HepG2 (cell line): ENCODE data around the gene HEXD. TPM values are rescaled to one million over a fixed set of nuclear protein-coding genes. Genes with fewer than 3 reads are reported as not detected.

Source experiments
- ATAC-seq: fragments of 200-7000 bp; cut with Tn5 transposase; 3 replicates; pipeline ENCODE4 v1.9.1; 2020; ENCODE audit warnings: mild to moderate bottlenecking, moderate library complexity
- BruUV-seq: library from RNA; stranded (reverse); fragments of 400-500 nt; replicated peaks from 2 replicates; lab custom pipeline; 2021; lab: Mats Ljungman, UMichigan
- CTCF ChIA-PET: fragments of 300-600 bp; formaldehyde crosslinking; extraction: SDS; loops from one replicate; lab custom pipeline; 2021; ENCODE audit warnings: low total read pairs, inconsistent platforms, low intra/inter-chr PET ratio; lab: Yijun Ruan, JAX
- POLR2A ChIA-PET: fragments of 350-600 bp; sonication (Branson Sonifier 250); formaldehyde crosslinking; loops from one replicate; lab custom pipeline; 2020; ENCODE audit warnings: antibody characterized with exemption, inconsistent platforms; lab: Yijun Ruan, JAX
- DNase-seq: peaks from one replicate; pipeline ENCODE4 v3.0.0-alpha.2; 2015; ENCODE audit warnings: low spot score
- FAIRE-seq: peaks from 3 replicates; lab custom pipeline; 2011; peaks lifted over from hg19 to GRCh38; lab: Jason Lieb, UNC
- H2AFZ ChIP-seq: one replicate; pipeline ENCODE4 v1.6.1; 2011; ENCODE audit warnings: low read length, inconsistent platforms
- H3K27ac ChIP-seq: fragments of 300-600 bp; 3 replicates; pipeline ENCODE4 v1.8.0; 2011; ENCODE audit warnings: mixed run types, mild to moderate bottlenecking, mixed read lengths, low read length, inconsistent platforms; ENCODE audit not compliant: insufficient read depth; ENCODE audit errors: extremely low read length
- H3K27me3 ChIP-seq, 2 experiments: fragments of 200-600 bp in 1 of 2; 2 replicates in 1 of 2; 3 replicates in 1 of 2; pipeline versions ENCODE4 v1.6.0 to v1.8.0; 2011; ENCODE audit warnings: low read length in 2 of 2, mild to moderate bottlenecking in 2 of 2, moderate library complexity in 2 of 2, inconsistent platforms in 1 of 2; ENCODE audit not compliant: insufficient read depth in 2 of 2, control insufficient read depth in 1 of 2
- H3K36me3 ChIP-seq, 2 experiments: fragments of 200-600 bp in 1 of 2; replicated peaks in 1 of 2; 2 replicates in 1 of 2; 3 replicates in 1 of 2; pipeline versions ENCODE4 v1.5.1 to v1.8.0; 2011; ENCODE audit warnings: low read length in 2 of 2, inconsistent platforms in 1 of 2; ENCODE audit not compliant: insufficient read depth in 2 of 2, control insufficient read depth in 1 of 2
- H3K4me1 ChIP-seq: 2 replicates; pipeline ENCODE4 v1.5.1; 2012; ENCODE audit warnings: low read length, inconsistent platforms; ENCODE audit not compliant: insufficient read depth
- H3K4me2 ChIP-seq: 2 replicates; pipeline ENCODE4 v1.6.0; 2011; ENCODE audit warnings: low read depth, low read length, inconsistent platforms
- H3K4me3 ChIP-seq, 3 experiments: fragments of 200-600 bp in 1 of 3; sonication (generic), shearing (Covaris generic) in 1 of 3; replicated peaks in 1 of 3; 2 replicates each; pipeline ENCODE4 v1.5.1; 2011 to 2016; ENCODE audit warnings: low read length in 3 of 3, inconsistent platforms in 2 of 3, low read depth in 2 of 3, mild to moderate bottlenecking in 2 of 3, control low read depth in 1 of 3, mixed read lengths in 1 of 3; ENCODE audit not compliant: insufficient read depth in 1 of 3
- H3K79me2 ChIP-seq: one replicate; pipeline ENCODE4 v1.6.1; 2011; ENCODE audit warnings: low read length, inconsistent platforms; ENCODE audit not compliant: insufficient read depth
- H3K9ac ChIP-seq: 2 replicates; pipeline ENCODE4 v1.6.0; 2011; ENCODE audit warnings: mild to moderate bottlenecking, low read depth, low read length, inconsistent platforms; ENCODE audit not compliant: insufficient read depth
- H3K9me3 ChIP-seq: 2 replicates; pipeline ENCODE4 v1.5.1; 2012; ENCODE audit warnings: mild to moderate bottlenecking, low read length
- H4K20me1 ChIP-seq: 2 replicates; pipeline ENCODE4 v1.6.0; 2011; ENCODE audit warnings: inconsistent platforms, mild to moderate bottlenecking, low read length, moderate library complexity; ENCODE audit not compliant: insufficient read depth
- AGO1 ChIP-seq: fragments of 200-400 bp; formaldehyde crosslinking; IDR thresholded peaks from 2 replicates; pipeline ENCODE4 v1.6.1; 2017; ENCODE audit warnings: mild to moderate bottlenecking, low read depth, low read length, moderate library complexity; ENCODE audit not compliant: poor library complexity, severe bottlenecking
- ARNT2 ChIP-seq: sonication (generic); formaldehyde crosslinking; IDR thresholded peaks from 2 replicates; pipeline ENCODE4 v1.8.0; 2022; ENCODE audit warnings: mild to moderate bottlenecking, low read depth, missing genetic modification reagents, moderate library complexity
- DNMT1 ChIP-seq: sonication (generic); formaldehyde crosslinking; IDR thresholded peaks from 2 replicates; pipeline ENCODE4 v1.5.1; 2020; ENCODE audit warnings: mild to moderate bottlenecking, missing genetic modification reagents
- GABPB1 ChIP-seq: IDR thresholded peaks from 2 replicates; pipeline ENCODE4 v1.6.1; 2016; ENCODE audit warnings: mild to moderate bottlenecking, missing genetic modification reagents, moderate library complexity, missing compliant biosample characterization
- HOXA3 ChIP-seq: sonication (generic); formaldehyde crosslinking; IDR thresholded peaks from 2 replicates; pipeline ENCODE4 v1.5.0; 2020; ENCODE audit warnings: missing genetic modification reagents
- MYC ChIP-seq: sonication (generic); formaldehyde crosslinking; IDR thresholded peaks from 2 replicates; pipeline ENCODE4 v1.9.0; 2021; ENCODE audit warnings: missing genetic modification reagents, borderline replicate concordance
- RBM39 ChIP-seq: fragments of 200-400 bp; formaldehyde crosslinking; IDR thresholded peaks from one replicate; pipeline ENCODE4 v1.6.1; 2018; ENCODE audit warnings: antibody characterized with exemption, mild to moderate bottlenecking, low read depth, low read length; ENCODE audit not compliant: poor library complexity, severe bottlenecking
- U2AF2 ChIP-seq: fragments of 200-400 bp; formaldehyde crosslinking; IDR thresholded peaks from 2 replicates; pipeline ENCODE4 v1.6.1; 2017; ENCODE audit warnings: low read depth, mild to moderate bottlenecking, low read length
- ZNF768 ChIP-seq: sonication (generic); formaldehyde crosslinking; IDR thresholded peaks from 2 replicates; pipeline ENCODE4 v1.4.0; 2020; ENCODE audit warnings: missing genetic modification reagents
- ZNF777 ChIP-seq: sonication (generic); formaldehyde crosslinking; IDR thresholded peaks from 2 replicates; pipeline ENCODE4 v1.4.0; 2020; ENCODE audit warnings: missing genetic modification reagents
- WGBS: methylation state at CpG from one replicate; pipeline ENCODE4 v1.1.6; 2017; ENCODE audit warnings: low lambda C conversion rate; 5-methylcytosine and 5-hydroxymethylcytosine counted together
- in situ Hi-C: cut with HindIII; loops from 2 replicates; pipeline ENCODE4 v1.10.0; 2017; ENCODE audit warnings: low pct_unique_long_range_greater_than_20kb; ENCODE audit not compliant: extremely low pct_ligation_motif_present
- intact Hi-C: fragments of 100-400 bp; cut with micrococcal nuclease; formaldehyde crosslinking; loops from one replicate; pipeline ENCODE4 v1.10.0; 2022; ENCODE audit not compliant: unreplicated experiment
- polyA plus RNA-seq, 8 experiments: library from polyadenylated mRNA; depleted of rRNA in 3 of 8; stranded (reverse) in 7 of 8; unstranded in 1 of 8; fragments of >200 nt; fragmentation: Illumina TruSeq in 4 of 8; extraction: Trizol in 4 of 8; gene quantifications; 2 replicates each; pipeline versions ENCODE4 v1.2.1 to v1.2.3, GENCODE V29; 2011 to 2016; ENCODE audit warnings: low read depth in 4 of 8, missing spikeins in 1 of 8, mixed read lengths in 1 of 8; ENCODE audit not compliant: insufficient read depth in 1 of 8
- total RNA-seq, 5 experiments: library from RNA; depleted of rRNA; stranded (reverse); fragments of >200 nt; fragmentation: Illumina TruSeq; extraction: Trizol; gene quantifications; 2 replicates each; pipeline ENCODE4 v1.2.3, GENCODE V29; 2016; ENCODE audit warnings: low read depth in 1 of 5
- TF ChIP-seq, protein P1 (sequence below), 2 experiments: sonication (generic) in 1 of 2; formaldehyde crosslinking in 1 of 2; IDR thresholded peaks; 2 replicates each; pipeline versions ENCODE4 v1.4.0 to v1.6.1; 2016 to 2020; ENCODE audit warnings: borderline replicate concordance in 1 of 2, low read depth in 1 of 2, mild to moderate bottlenecking in 1 of 2, missing genetic modification reagents in 1 of 2

Gene HEXD
- total and polyA plus RNA-seq, 2 of the 13 experiments (the other 11 are each of a cell fraction or from before 2014, with no cell fraction given) = 22.3 to 41.8 TPM

DNA sequence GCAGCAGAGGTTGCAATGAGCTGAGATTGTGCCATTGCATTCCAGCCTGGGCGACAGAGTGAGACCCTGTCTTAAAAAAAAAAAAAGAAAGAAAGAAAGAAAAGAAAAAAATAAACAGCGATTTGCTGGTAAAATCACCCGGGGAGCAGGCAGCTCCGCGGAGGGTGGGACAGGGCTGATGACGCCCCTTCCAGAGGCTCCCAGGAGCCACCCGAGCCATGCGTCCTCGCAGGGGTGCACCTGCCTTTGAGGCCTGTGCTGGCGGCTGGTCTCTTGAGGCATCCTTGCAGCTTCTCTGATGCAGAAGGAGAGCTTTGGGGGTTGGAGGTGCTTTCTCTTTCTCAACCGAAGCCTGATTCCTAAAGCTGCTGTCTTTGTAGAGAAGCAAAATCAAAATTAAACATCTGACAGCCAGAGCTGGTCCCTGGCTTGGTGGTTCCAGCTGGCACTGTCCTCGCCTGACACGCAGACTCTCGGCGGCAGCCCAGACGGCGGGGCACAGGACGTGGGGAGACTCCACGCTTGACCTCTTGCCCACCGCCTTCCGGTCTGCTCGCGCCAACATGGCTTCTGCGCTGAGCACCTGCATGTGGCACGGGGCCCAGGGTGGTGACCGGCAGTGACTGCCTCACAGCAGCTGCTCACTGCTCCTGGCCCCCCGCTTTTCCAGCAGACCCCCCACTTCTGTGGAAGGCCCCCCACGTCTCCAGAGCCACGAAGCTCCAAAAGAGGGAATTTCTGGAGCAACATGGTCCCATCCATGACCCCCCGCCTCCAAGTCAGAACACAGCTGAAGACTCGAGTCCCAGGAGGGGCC lies 40.0 kb upstream of the HEXD start:
- BruUV-seq = no TSS peak
- H3K4me1 ChIP-seq = peaks cover 70% of the 10 kb centered on the region
- peaks cover 2 to 26% of the 10 kb centered on the region in 2 experiments; a peak in 4 of 5 replicates for H3K27me3 ChIP-seq
- WGBS = 53% methylated on average over 21 of the region's 31 CpGs
- no peak overlapping the region; a peak in 1 of 6 replicates for H3K4me3 ChIP-seq
- no peaks in the 10 kb centered on the region for H3K36me3 ChIP-seq
- H3K9ac ChIP-seq = no peak overlapping the region
- H3K79me2 ChIP-seq = no peaks in the 10 kb centered on the region
- 0 out of 2 replicates have a peak, but pooled peaks have one; percentile 17 for TF ChIP-seq MYC (CRISPR knock-in tag)
- TF ChIP-seq ARNT2 (CRISPR knock-in tag) = no peak
- peak; percentile 28; the same call in 1 of the 2 replicates for TF ChIP-seq HOXA3 (CRISPR knock-in tag)
- TF ChIP-seq U2AF2 = 0 out of 2 replicates have a peak, but pooled peaks have one; percentile 61
- no peak for TF ChIP-seq ZNF777 (CRISPR knock-in tag)
- TF ChIP-seq RBM39 = peak; percentile 1
- peak; percentile 72 for TF ChIP-seq AGO1
- TF ChIP-seq GABPB1 (CRISPR knock-in tag) = 0 out of 2 replicates have a peak, but pooled peaks have one; percentile 28
- peak; percentile 52; the same call in 1 of the 2 replicates for TF ChIP-seq ZNF768 (CRISPR knock-in tag)
- TF ChIP-seq, protein P1, sequence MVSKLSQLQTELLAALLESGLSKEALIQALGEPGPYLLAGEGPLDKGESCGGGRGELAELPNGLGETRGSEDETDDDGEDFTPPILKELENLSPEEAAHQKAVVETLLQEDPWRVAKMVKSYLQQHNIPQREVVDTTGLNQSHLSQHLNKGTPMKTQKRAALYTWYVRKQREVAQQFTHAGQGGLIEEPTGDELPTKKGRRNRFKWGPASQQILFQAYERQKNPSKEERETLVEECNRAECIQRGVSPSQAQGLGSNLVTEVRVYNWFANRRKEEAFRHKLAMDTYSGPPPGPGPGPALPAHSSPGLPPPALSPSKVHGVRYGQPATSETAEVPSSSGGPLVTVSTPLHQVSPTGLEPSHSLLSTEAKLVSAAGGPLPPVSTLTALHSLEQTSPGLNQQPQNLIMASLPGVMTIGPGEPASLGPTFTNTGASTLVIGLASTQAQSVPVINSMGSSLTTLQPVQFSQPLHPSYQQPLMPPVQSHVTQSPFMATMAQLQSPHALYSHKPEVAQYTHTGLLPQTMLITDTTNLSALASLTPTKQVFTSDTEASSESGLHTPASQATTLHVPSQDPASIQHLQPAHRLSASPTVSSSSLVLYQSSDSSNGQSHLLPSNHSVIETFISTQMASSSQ (IDR thresholded peaks at IDR 0.05; ENCODE audit: low read depth) = no peak
- TF ChIP-seq, protein P1 (CRISPR knock-in tag; IDR thresholded peaks at IDR 0.05; ENCODE audit: borderline replicate concordance) = no peak
- 0 out of 2 replicates have a peak, but pooled peaks have one; percentile 47 for TF ChIP-seq DNMT1 (CRISPR knock-in tag)
- TF ChIP-seq, all 625 proteins: peak for 8
- H4K20me1 ChIP-seq = no peaks in the 10 kb centered on the region
- ATAC-seq (no peak), FAIRE-seq (no peak), DNase-seq (no peak)
- in situ Hi-C loops (no loop called here), intact Hi-C loops (no loop called here)
- ChIA-PET POLR2A (no interaction called here), CTCF (no interaction called here)
- H3K27ac ChIP-seq = no peak overlapping the region
- H3K9me3 ChIP-seq = no peaks in the 10 kb centered on the region
- H2AFZ ChIP-seq = no peak overlapping the region
- H3K4me2 ChIP-seq = no peak overlapping the region
